PFSK-1 (cell line): ENCODE data around the gene GAGE12J.

ENCODE experiments used
- SIN3A ChIP-seq: IDR thresholded peaks from 2 replicates; pipeline ENCODE4 v1.6.1; 2012; ENCODE audit warnings: mild to moderate bottlenecking, low read length, moderate library complexity, borderline replicate concordance; ENCODE audit not compliant: insufficient read depth
- TF ChIP-seq, protein P1 (sequence below), 2 experiments: IDR thresholded peaks; 2 replicates each; pipeline versions ENCODE4 v1.6.1 to v1.8.0; 2011 to 2012; ENCODE audit warnings: low read depth in 2 of 2, low read length in 2 of 2, control low read depth in 1 of 2, inconsistent platforms in 1 of 2, mild to moderate bottlenecking in 1 of 2, moderate library complexity in 1 of 2; ENCODE audit not compliant: insufficient read depth in 1 of 2

DNA sequence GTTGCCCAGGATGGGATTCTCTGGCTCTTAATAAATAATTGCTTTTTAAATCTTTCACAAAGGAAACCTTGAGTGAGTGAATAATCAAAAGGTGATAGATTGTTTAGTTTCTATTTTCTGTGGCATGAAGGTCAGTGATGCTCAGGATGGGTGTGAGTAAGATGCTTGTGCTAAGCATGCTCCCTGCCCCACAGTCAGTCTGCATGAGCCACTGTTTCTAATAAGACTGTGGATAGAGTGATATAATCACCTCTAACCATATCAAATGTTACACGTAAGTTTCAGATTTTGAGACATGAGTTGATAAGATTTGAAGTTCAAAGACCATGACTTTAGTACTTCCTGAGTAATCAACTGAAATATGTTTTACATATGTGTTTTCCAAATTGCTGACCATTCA is 21.1 kb upstream of the GAGE12J start:
- no peak for TF ChIP-seq SIN3A
- TF ChIP-seq, protein P1, sequence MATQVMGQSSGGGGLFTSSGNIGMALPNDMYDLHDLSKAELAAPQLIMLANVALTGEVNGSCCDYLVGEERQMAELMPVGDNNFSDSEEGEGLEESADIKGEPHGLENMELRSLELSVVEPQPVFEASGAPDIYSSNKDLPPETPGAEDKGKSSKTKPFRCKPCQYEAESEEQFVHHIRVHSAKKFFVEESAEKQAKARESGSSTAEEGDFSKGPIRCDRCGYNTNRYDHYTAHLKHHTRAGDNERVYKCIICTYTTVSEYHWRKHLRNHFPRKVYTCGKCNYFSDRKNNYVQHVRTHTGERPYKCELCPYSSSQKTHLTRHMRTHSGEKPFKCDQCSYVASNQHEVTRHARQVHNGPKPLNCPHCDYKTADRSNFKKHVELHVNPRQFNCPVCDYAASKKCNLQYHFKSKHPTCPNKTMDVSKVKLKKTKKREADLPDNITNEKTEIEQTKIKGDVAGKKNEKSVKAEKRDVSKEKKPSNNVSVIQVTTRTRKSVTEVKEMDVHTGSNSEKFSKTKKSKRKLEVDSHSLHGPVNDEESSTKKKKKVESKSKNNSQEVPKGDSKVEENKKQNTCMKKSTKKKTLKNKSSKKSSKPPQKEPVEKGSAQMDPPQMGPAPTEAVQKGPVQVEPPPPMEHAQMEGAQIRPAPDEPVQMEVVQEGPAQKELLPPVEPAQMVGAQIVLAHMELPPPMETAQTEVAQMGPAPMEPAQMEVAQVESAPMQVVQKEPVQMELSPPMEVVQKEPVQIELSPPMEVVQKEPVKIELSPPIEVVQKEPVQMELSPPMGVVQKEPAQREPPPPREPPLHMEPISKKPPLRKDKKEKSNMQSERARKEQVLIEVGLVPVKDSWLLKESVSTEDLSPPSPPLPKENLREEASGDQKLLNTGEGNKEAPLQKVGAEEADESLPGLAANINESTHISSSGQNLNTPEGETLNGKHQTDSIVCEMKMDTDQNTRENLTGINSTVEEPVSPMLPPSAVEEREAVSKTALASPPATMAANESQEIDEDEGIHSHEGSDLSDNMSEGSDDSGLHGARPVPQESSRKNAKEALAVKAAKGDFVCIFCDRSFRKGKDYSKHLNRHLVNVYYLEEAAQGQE (IDR thresholded peaks at IDR 0.05; ENCODE audit: insufficient read depth in 1 of 2, low read depth in 2 of 2, low read length in 2 of 2) = no peak
